ENCODE data around the gene SLC26A6.
A peak's percentile ranks its signal among the peaks of the same experiment; 100 is the strongest.

The SLC26A6 gene

DNA sequence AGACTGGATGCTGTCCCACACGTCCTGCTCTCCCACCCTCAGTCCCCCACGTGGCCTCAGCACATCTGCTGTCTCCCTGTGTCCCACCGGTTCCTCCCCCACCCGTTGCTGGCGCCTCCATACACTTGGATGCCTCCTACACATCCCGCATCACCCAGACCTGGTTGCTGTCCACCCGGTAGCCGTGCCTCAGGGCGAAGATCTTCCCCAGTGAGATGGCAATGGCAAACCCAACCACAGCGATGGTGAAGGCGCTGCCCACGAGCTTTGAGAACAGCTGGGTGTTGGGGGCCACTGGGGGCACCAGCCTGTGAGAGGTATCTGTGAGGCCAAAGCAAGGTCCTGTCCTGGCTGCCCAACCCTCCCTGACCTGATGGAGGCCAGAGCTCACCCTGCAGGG is 4.4 kb downstream of the SLC26A6 start:
- no peak for DNase-seq

DNA sequence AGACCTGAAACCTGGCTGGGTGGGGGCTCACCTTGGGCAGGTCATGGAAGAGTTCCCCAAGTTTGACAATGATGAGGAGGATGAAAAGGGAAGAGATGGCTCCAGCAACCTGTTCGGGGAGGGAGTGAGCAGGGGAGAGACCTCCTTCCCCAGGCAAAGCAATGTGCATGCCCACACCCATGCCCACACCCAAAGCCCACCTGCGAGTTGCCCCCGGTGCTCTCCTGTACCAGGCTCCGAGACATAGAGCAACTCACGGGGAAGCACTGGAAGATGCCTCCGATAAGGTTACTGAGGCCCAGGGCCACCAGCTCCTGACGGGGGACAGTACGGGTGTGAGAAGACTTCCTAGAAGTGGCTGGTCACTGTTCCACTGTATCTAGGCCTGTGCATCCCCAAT is 4.9 kb downstream of the SLC26A6 start:
- DNase-seq: no peak

DNA sequence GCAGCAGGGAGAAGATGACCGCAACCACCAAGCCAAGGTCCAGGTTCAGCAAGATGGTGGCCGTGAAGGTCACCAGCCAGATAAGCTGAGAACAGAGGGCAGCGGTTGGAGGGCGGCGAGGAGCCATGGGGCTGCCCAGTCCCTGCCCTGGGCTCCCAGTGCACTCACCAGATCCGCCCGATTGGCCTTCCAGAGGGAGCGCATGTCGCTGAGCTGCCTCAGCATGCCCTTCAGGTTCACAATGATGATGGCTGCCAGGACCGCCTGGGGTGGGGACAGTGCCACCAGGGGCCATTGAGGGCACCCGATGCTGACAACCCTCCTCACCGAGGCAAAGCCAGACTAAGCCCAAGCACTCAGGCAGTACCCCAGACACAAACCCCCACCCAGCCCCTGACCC is 5.4 kb downstream of the SLC26A6 start:
- no peak for DNase-seq

DNA sequence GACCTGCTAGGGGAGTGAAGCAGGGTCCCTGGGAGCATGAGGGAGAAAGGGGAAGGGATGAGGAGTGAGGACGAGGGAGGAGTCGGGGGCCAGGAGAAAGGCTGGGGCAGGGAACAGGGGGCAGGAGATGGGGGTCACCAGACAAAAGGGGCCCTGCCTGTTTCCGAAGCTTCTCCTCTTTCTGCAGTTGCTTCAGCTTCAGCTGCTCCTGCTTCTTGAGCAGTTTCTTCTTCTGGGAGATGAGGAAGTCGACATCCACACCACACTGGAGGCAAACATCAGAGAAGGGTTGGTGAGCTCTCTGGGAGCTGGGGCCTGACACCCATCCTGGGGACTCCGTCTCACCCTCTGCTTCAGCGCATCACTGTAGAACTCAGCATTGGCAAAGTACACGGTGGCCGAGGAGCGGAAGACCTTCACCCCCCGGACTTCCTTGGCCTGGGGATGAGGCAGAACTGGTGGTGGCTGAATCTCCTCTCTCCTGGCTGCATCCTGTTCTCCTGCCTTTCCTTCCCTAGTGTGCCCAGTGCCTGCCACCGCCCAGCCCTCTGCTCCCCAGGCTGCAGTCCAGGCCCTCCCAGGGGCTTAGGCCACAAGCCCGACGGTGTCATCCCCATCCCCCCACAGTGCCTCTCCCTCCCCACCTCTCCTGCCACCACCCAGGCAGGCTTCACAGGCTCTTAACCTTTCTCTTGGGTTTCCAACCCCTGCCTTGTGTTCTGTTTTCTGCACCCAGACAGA is 6.8 kb downstream of the SLC26A6 start:
- DNase-seq: no peak

DNA sequence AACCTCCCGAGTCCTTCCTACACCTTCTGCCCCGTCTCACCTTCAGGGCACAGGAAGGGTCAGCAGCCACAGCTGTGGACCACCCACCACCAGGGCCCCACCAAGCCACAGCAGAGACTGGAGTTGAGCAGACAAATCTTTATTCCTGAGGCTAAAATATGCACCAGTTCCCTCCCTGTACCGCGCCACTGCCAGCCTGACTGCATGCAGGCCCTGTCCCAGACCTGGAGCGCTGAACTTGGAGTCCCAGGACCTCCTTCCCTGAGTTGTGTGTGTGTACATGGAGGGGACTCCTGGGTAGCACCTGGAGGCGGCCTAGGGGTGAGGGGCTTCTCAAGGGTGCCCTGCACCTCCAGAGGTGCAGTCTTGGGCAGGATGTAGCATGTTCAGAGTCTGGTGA is 9.7 kb downstream of the SLC26A6 start:
- DNase-seq: no peak

DNA sequence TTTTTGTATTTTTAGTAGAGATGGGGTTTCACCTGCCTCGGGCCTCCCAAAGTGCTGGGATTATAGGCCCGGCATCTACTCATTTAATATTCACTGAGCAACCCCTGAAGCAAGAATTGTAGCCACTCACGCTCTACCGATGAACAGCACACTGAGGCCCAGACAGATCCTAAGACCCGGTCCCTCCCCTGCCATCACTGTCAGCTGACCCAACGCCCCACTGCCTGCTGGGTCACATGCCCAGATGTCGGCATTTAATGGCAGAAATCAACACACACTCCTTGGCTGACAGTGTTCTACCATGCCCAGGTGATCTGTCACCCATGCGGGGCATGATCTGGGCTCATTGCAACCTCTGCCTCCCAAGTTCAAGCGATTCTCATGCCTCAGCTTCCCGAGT is 10.5 kb downstream of the SLC26A6 start:
- DNase-seq: no peak

DNA sequence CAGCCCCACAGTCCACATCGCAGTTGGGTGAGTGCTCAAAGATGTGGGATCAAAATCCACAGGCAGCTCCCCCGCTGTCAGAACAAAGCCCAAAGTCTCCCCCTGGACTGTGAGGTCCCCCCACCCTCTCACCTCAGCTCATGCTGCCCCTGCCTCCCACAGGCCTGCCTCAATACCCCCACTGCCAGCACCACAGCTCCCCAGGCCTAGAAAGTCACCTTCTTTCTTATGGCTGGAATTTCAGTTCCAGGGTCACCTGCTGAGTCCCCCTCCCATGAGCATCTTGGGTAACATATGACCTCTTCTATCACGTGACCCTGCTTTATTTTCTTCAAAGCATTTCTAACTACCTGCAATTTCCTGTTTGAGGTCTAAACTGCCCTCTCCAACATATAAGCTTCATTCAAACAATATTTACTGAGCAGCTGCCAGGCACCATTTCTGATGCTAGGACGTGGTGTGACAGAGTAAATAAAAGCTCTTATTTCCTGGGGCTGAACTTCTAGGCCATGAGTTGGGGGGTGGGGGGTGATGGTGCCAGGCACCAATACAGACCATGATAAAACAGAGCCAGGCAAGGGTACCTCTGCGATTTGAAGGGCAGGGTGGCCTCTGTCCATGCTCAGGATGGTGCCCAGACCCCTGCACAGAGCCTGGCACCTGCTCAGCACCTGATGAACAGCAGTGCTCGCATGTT is 11.3 kb downstream of the SLC26A6 start:
- peak; percentile 84 for DNase-seq

DNA sequence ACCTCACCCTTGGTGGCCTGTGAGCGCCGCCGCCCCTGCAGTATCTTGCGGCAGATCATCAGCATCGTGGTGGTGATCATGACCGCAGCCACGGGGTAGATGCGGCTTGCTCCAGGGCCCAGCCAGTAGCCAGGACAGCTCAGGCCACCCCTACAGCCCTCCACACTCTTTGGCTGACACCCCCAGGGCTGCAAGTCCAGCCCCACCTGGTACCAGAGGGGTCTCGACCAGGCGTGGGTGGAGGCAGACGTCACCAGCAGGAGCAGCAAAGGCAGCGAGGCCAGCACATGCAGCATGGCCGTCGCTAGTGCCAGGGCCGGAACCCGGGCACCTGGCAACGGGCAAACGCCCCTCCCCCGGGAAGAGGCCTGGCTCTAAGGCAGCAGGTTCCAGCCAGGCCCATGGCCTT is 13.8 kb downstream of the SLC26A6 start, which contains the start of gene TMEM89:
Gene TMEM89 (minus strand): TSS at position 309 of the 409 bp plus-strand sequence. CDS start 13 bp downstream, at position 296.
- DNase-seq: no peak

DNA sequence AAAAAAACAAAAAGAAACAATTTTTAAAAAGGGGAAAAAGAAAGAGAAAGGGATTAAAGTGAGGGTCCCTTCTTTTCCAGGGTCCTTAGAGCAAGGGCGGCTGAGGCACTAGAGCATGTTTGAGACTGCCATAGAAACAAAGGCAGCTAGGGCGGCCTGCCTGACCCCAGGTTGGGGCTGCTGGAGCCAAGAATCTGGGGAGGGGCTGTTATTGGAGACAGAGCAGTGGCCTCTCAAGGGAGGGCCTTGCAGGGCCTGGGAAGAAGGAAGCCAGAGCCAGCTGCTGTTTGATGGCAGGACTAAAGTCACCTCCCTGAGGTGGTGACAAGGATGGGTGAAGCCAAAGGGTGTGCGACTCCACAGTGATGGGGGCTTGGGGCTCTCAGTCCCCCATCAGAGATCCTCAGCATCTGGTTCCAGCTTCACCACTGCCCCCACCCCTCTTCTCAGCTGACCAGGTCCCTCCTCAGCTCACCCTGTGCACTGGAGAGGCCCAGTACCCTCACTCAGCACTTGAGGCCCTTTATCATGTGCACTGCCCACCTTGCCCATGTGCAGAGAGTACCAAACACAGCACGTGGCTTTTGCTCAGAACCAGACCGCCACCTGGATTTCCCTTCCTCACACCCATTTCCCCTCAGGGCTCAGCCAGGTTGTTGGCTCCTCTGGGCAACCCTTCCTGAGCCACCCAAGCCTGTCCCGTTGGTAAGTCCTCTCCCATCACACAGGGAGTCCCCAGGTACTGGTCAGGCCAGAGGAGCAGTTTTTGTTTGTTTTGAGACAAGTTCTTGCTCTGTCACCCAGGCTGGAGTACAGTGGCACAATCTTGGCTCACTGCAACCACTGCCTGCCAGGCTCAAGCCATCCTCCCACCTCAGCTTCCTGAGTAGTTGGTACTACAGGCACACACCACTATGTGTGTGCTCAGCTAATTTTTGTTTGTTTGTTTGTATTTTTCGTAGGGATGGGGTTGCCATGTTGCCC is 15.4 kb downstream of the SLC26A6 start:
- DNase-seq: no peak

DNA sequence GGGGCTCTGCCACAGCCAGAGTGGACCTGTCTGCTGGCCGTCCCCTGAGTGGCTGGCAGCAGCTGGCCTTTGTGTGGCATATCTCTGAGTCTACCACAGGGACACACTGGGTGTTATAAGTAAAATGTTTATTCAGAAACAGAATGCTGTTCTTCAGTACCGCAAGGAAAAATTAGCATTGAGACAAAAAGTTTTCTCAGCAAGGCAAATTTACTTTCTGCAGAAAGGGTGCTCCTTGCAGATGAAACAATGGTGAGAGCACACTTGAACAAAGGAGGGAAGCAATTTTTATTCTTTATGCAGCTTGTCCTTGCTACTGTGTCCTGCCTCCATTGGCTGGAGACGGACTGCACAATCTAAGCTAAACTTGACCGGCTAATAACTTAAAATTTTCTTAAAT is 17.7 kb downstream of the SLC26A6 start:
- no peak for DNase-seq

DNA sequence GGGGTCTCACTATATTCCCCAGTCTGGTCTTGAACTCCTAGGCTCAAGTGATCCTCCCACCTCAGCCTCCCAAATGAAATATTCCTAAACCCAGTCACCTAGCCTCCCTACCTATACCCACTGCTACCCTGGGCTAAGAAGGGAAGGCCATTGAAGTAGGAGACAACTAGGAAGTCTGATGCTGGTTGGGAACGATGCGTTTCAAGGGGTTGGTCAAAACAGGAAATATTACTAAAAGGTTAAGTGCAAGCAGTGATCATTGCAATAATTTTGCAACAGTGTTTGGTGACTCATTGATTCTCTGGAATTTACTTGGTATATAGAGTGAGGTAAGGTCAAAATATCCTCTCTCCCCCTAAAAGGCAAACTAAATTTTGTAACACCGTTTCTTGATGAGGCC is 21.2 kb downstream of the SLC26A6 start:
- DNase-seq: no peak

DNA sequence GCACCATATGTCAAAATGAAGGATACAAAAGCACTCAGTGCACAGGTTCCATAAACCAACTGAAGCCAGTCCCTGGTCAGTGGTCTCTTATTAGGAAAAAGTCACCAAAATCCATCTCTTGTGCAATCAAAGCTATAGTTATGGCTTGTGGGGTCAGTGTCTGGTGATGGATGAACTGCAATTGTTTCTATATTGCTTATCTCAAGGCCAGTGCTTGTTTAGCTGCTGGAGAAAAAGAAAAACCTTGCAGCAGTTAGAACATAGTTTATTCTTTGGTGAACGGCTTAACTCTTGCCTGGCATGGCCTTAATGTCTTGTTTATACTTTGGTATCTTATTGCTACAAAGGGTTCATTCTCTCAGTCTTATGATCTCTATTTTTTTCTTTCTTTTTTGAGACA is 23.0 kb downstream of the SLC26A6 start:
- DNase-seq: no peak

DNA sequence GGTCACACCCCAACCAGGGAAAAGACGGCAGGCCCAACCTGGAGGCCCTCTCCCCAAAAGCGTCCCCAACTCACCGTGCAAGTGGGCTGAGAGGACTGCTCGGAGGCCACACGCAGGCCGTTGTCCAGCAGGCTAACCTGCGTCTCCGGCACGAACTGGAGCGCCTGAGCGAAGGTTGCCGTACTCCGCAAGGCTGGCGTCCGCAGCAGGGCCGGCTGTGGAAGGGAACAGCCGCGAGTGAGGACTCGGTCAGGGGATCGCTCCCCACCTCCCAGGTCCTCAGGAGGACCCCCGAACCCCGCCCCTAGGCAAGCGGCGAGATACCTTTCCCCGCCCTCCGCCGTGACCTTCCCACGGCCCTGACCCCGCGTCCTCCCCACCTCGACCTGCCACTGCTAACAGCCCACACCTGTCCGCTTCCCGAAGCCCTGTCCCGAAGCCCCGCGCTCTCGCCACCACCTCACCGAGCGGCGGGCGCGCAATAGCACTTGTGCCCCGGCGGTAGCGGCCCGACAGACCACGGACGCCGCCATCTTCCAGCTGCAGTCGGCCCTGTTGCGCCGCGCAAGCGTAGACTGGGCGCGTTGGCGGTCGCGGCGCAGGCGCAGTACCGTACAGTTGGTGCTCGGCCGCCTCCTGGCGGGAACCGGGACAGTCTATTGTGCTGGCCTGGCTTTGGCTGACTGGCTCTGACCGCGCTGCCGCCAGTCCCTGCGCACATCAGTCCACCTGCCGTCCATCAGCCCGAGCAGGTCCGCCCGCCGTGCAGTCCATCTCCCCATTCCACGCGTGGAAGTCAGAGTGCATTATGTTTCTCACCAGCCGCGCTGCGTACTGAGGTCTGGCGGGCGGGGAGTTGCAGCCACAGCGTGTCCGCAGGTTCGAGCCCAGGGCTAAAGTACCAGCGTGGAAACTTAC is 25.9 kb downstream of the SLC26A6 start, which contains the start of gene UQCRC1:
Gene UQCRC1 (minus strand): TSS at position 559 of the 918 bp plus-strand sequence. CDS start 26 bp downstream, at position 533.
- peak; percentile 90 for DNase-seq

DNA sequence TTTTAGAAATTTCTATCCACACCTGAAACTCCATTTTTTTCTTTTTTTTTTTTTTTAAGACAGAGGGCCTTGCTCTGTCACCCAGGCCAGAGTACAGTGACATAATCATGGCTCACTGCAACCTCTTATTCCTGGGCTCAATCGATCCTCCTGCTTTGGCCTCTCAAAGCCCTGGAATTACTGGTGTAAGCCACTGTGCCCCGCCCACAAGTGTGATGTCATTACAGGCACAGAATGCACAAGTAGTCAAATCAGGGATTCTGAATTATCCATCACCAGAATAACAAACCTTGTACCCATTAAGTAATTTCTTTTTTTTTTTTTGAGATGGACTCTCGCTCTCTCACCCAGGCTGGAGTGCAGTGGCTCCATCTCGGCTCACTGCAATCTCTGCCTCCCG is 27.7 kb downstream of the SLC26A6 start:
- no peak for DNase-seq

DNA sequence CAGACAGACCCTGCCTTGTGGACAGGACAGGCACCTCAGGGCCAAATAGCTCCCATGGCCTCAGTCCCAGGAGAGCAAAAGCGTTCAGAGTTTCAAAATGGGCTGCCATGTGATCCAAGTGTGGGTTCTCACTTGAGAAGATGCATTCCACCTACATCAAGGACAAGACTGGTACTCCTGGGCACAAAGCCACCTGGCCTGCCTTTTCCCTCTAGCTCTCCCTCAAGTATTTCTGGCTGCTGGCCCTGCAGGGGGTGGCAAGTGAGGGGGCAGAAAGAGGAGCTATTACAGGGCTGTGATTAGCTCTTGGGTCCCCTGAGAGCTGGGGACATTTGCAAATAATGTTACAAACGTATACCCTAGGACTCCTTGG is 33.7 kb downstream of the SLC26A6 start:
- DNase-seq: no peak

DNA sequence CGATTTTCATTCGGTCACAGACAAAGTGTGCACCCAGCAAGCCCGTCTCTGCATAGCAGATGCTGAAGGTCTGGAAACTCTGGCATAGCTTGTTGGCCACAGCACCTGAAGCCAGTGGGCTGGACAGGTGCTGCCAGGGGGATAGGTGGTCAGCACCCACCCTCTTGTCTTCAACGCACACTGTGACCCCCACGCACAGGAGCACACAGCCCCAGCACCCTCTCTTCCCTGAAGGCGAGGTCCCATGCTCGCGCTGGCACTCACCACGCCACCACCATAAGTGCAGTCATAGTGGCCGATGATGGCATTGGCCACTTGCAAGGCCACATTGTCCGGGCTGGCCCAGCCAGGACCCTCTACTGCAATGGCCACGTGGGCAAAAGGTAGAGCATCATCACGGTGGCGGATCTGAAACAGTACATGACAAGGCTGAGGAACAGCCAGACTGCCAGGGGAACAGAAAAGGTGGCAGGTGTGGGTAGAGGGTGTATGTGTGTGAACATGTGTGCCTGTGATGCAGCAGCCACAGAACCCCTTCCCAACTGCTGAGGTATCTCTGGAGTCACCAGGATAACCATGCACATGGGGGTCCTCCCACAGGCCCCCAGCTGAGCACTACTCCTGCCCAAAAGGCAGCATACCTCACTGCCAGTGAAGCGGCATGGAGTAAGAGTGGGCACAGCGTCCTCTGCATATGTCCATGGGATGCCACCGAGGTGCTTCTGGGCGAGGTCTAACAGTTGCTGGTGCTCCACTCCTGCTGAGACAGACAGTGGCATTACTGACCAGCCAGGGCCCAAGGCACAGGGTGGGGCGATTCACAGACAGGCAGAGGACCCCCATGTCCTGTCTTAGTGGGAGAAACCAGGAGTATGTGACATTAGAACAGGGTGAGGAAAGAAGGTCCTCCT is 34.3 kb downstream of the SLC26A6 start:
- no peak for DNase-seq

DNA sequence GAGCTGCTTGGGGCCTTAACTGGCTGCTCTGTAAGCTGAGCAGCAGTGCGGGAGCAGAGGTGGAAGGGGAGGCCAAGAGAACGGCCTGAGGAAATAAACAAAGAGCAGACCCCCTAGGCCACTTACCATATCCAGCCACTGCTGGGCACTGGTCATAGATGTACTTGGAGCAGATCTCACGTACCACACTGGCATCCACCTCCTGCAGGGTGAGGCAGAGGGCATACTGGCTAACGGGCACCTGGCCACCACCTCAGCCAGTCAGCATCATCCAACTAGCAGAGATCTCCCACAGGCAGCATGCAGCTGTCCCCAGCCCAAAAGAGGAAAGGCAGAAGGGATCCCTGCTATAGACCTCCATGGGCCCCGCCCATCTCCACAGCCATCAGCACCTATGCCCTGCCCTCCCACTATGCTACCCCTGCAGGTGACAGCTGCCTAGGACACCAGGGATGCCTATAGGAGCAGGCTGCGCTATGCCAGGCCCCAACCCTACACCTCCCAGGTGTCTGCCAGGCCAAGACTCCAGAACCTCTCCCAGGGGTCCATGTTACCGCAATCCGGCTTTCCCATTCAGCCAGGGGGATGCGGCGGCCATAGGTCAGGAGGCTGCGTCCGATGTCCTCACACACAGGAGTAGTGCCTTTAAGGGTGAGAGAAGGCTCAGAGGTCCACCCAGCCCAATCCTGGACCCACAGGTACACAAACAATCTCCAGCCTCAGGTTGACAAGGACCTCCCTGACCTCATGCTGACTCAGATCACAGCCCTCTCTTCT is 35.6 kb downstream of the SLC26A6 start:
- no peak for DNase-seq

DNA sequence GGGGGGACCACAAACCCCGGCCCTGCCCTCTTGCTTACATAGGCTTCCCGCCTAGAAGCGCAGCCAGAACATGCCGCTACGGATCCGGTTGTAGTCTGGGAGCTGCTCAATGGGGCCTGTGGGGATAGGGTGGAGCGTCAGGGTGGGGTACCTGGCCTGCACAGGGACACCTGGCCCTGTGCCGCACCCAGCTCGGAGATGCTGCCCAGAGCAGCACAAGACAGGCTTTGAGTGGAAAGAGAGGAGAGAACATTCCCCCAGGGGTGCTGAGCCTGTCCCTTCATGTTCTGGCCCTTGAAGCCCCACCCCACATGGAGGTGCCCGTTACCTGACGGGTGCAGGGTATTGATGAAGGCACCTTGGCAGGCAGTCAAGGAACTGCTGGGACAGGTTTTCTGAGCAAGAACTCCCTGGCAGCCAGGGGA is 36.2 kb downstream of the SLC26A6 start:
- no peak for DNase-seq

DNA sequence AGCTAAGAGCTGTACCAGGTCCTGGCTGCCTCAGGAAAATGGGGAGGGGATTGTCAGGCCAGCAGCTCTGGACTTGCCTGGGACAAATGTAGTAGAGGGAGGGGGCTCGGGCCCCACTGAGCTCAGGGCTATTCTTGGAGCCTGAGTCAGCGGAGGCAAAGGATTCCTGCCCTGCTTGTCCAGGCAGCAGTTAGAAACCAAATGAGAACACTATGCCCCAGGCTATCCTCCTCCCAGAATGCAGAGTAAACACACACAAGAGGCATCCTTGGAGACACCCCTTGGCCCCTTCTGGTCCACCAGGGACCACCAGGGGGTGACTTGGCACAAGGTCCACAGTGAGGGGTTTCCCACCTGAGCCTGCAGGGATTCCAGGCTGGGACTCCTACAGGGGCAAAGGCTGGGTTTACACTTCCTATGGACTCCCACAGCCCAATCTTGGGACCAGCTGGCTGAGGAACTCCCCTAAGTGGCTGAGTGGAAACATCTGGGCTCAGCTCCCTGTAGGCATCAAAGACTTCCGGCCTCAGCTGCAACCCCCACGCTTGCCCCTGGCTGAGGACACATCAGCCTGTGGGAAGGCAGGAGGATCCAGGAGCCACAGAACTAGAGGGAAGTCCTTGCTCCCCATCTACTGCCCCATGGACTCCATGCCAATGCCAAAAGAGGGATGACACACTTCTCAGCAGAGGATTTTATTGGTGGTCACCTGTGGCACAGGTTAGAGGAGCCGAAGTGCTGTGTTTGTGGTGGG is 36.8 kb downstream of the SLC26A6 start:
- no peak for DNase-seq
